Measurements from ENCODE around the gene STPG1.

Gene STPG1

DNA sequence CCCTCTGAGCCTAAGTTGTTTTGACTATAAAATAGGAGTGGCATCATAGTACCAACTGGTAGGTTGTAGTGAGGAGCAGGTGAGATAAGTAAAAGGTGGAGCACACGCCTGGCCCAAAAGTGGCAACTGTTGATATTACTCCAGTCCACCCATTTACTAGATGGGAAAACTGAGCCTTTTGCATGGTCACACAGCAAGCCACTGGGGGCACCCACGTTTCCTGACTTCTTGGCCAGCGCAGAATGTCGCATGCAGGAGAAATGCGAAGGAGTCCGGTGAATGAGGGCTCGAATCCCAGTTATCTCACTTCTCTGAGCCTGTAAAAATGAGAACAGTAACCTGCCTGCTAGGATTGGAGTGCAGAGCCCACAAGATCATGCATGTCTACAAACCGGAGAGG, 73.6 kb downstream of the STPG1 start:
- DNase-seq, result no peak

DNA sequence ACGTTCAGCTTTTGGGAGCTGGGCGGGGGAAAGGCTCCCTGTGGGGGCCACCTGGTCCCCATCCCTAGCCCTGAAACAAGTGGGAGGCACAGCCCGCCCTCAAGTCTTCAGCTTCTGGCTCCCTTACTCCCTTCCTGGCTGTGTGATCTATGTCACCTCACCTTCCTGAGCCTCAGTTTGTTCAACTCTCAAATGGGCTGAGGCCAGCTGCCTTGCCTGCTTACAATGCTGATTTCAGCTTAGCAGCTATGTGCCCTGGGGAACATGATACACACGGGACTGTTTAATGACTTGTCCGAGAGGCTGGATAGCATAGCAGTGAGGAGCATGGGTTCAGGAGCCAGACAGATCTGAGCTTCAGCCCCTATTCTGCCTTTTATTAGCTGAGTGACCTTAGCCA, 75.1 kb downstream of the STPG1 start:
- no peak for DNase-seq

DNA sequence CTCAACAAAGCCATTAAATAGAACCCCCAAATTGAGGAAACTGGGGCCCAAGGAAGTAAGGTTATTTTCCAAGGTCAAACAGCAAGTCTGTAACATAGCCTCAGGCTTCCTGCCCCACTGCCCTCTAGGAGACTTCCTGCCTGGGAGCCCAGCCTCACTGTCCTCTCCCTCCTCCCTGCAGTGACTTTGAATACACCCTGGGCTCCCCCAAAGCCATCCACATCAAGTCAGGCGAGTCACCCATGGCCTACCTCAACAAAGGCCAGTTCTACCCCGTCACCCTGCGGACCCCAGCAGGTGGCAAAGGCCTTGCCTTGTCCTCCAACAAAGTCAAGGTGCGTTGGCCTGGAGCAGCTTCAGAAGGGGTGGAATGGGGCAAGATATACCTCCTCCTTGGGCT, 76.1 kb downstream of the STPG1 start:
- DNase-seq, result no peak

DNA sequence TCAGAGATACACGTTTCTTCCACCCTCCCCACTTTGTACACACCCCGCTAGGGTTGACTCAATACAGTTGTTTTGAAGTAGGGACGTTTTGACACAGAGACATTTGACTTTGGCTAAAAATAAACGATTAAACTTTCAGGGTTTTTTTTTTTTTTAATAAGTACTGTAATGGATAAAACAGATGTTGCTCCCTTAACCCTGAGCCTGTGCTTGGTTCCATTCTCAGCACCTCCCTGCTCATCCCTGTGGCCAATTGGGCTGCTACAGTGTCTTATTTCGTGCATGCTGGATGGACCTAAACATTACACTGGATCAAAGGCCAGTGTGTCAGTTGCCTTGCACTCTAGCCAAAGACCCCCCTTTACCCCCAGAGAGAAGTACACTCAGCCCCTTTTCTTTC, 77.5 kb downstream of the STPG1 start:
- no peak for DNase-seq

DNA sequence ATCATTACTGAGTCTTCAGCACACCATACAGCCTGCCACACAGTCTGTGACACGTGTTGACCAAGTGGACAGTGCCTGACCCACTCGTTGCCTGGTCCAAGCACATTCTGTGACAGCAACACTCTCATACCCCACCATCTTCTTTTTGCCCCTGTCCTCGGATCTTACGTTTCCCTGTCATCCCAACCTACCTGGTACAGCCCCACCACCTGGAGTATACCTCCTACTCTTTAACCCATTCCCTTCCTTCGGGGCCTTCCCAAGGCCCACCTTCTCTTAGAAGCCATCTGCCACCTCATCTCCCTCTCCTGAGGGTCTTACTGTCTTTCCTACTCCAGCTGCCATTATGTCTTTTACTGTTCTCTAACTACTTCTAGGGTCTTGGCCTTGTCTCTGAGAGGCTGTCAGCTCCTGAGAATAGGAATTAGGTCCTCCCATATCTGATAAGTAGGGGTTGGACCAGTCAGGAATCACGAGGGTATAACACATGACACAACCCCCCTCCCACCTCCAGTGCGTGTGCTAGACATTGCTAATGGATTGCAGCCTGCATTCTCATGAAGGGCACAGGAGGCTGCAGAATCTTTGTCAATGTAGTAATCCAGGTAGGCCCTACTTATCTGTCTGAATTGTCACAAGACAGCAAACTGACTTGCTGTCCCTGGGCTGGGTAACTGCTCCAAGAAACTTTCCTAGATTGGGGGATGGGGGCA, 81.5 kb downstream of the STPG1 start:
- DNase-seq, result no peak

DNA sequence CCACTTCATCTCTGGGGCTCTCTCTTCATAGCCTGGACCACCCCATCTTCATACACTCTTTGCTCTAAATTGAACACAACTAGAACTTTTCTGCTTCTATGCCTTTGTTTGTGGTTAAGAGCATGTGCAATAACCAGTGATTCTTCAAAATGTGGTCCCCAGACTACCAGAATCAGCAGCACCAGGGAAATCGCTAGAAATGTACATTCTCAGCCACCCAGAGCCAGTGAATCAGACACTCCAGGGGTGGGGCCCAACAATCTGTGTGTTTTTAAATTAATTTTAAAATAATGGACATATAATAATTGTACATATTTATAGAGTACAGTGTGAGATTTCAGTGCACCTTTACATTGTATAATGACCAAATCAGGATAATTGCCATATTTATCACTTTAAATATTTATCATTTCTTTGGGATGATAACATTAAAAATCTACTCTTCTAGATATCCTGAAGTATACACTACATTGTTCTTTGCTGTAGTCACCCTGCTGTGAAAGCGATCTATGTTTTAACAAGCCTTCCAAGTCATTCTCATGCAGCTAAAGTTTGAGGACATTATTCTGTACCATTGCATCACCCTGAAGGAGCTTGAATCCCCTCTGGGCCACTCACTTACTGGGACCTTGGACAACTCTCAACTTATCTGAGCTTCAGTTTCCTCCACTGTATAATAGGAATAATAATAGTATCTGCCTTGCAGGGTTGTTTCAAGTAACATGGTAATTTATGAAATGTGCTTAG, 83.6 kb downstream of the STPG1 start:
- no peak for DNase-seq

DNA sequence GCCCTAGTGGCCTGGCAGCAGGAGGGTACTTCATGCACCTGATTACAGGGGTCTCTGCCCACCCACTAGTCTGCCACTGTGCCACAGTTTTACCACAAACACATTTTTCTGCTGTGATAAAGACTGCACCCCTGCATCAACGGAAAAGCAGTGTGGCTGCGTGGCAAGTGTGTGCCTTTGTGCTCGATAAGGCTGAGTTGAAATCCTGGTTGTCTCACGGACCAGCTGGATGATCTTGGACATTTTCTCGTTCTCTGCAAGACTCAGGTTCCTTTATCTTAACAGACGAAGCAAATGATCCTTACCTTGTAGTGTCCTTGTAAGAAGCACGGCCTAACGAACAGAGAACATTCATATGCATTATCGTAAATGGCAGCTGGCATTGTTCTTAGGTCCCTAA, 84.3 kb downstream of the STPG1 start:
- DNase-seq, result no peak

DNA sequence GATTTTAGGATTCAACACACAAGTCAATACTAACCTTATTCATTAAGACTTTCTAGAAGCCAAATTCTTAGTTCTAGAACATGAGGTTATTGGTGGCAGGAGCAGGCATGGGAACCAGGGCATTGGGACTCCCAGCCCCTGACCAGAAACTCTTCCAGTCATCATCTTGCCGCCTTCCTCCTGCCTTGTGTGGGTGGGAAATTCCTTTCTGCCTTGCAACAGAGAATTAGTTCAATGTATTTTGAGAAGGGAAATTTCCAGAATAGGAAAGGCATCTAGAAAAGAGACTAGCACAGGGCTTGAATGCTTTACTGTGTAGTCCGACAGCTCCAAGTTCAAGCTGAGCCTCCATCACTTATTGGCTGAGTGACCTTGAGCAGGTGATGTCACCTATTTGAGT, 85.7 kb downstream of the STPG1 start:
- DNase-seq, result no peak

DNA sequence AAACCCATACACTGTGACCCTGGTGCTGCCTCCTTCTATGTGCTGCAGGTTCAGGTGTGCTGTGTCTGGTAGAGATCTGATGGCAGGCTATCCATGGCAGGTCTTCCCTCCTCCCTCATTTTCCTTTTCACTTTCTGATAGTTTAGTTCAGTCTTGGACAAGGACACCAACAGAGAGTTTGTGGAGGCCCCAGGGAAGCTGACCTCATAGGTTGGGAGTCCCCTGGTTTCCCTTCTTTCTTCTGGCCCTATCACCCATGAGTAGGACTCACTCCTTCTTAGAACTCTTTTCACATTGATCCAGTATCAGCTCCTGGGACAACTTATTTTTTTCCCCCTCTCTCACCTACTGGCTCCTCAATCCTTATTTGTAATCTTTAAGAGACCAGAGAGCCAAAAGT, 86.1 kb downstream of the STPG1 start:
- DNase-seq, result no peak

DNA sequence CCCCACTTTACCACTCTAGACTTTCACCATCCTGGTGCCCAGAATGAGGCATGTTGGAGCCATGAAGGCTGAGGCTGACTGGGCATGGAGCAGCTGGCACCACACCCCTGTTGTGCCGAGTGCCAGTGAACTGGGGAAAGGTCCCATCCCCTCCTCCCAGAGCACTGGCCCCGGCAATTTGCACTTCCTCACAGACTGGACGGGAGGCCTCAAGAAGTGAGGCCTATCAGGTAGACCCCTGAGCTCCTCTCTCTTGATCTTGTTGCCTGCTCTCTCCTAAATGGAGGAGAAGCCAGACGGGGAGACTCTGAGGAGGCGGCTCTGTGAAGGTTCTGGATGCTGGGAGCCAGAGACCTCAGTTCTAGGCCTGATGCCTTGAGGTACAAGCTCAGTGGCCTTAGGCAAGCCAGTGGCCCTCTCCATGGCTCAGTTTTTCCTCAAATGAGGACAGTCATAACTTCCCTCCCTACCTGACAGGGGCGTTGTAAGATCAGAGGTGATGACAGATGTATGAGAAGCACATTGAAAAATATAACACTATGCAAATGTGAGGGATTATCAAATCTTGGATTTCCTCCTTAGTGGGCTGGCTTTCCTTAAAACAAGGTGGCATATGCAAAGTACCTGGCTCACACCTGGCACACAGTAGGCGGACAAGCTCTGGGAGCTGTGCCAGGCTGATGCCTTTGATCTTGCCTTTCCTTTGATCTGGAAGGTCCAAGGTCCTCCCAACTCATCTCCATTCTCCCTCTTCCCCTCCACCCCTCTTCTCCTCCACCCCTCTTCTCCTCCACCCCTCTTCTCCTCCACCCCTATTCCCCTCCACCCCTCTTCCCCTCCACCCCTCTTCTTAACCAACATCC, 87.8 kb downstream of the STPG1 start:
- DNase-seq, result no peak

DNA sequence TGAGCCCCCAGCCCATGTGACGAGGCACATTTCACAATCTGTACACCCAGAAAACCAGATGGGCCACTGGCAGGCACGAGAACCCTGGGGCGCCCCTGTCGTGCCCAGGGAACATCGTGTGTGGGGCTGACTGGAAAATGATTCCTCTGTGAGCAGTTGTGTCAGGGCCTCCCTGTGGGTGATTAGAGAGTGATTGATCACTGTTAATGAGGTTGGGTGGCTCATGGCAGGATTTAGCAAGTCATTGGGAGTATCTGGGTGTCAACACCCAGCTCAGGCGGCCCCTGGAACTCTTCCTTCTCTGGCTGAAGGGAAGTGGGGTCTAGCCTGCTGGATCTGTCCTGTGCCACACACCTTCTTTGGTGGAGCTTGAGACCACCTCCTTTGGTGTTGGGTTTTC, 88.7 kb downstream of the STPG1 start:
- DNase-seq, result no peak

DNA sequence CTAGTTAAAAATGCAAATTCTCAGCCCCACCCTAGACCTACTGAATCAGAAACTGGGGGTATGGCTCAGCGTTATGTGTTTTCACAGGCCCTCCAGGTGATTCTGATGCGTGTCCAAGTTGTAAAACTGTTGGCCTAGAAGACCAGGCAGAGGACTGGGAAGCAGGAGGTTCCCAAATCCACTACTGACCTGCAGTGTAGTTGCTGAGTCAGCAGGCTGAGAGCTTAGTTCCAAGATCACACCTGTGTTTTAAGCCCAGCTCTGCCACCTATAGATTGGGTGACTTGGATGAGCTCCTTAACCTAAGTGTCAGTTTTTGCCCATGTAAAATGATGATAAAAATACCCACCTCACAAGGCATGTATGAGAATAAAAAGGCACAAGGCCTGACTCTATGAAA, 90.3 kb downstream of the STPG1 start:
- DNase-seq, result no peak

DNA sequence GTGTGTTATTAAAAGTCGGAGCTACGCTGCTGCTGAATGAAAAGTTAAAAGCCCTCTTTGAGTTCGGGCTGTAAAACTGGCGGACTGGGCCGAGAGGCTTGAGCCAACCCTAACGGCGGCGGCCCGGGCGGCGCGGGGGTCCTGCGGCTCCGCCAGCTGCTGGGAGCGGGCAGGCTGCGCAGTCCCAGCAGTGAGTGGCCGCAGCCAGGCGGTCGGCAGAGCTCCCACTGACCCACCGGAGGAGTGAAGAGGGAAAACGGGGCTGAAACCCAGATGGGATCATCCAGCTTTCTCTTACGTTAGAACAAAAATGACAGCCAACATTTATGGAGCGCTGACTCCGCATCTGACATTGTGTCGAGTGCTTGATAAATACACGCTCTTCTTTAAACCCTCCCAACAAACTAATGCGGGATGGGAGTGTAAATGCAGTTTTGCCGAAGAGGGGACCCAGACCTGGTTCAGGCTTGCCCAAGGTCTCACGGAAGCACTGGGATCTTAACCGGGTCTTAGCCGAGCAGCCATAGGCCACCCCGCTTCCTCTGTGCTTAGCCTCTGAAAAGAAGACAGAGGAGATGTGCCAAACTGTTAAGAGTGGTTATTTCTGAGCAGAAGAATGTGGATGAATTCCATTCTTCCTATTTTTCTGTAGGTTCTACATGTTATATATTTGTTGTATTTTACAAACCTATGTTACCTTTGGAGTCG, 91.0 kb downstream of the STPG1 start:
- DNase-seq, result no peak

DNA sequence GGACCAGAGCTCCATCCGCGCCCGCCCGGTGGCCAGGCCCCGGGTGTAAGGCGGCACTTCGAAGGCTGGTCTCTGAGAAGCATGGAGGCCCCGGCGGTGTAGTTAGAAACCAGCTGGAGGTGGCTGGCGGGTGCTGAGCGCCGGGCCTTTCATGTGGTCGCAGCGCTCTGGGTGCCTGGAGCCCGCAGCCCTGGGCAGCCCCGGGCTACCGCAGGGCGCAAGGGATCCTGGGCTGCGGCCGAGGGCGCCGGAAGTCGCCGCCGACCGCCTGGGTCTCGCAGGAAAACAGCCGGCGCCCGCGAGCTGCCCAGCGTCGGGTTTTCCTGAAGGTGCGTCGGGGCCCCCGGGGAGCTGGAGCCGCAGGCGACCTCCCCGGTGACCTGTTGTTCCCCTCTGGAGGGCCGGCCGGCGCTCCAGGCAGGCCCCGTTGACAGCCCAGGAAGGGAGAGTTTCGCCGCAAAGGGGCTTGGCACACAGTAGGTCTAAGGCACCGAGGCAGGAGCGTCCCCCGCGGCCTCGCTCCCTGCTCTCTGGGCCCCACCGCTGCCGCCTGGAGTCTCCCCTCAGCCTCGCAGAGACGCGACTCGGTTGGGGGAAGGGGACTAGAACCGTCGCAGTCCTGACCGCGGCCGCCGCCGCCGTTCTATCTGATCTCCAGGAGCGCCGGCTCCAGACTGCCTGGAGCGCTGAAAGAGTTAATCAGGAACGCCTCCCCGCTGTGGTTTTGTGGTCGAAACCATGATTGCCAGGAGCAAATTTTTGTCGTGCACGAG, 91.7 kb downstream of the STPG1 start:
- no peak for DNase-seq

DNA sequence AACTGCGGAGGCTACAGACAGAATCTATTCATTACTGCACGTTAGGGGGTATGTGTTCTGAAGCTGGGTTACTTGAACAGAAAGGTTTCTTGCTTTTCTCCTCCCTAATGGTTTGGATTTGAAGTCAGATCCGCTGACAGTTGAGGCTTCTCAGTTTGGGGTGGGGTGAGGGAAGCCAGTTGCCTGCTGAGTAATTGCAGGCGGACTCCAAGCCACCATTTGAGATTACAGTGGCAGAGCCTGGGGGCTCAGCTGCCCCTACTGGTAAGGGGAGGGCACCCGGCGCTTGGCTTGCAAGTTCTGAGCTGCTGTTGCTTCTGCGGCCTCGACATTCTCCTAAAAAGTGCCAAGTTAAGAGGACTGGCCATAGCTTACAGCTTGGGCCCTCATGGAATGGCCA, 92.5 kb downstream of the STPG1 start:
- DNase-seq, result no peak

DNA sequence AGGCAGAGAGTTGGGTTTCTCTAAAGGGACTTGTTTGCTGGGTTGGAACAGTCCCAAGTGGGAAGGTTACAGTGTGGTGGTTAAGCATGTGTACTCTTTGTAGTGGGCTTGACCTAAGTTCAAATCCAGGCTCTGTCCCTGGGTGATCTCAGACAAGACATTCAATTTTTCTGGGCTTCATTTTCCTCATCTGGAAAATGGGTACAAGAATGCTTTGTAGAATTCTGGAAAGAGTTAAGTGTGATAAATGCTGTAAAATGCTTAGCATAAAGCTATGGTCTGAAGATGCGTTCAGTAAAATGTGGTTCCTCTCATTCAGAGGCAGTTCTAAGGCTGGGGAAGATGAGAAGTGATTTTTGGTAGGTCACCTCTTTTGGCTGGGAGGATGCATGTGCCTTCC, 93.6 kb downstream of the STPG1 start:
- DNase-seq, result no peak

DNA sequence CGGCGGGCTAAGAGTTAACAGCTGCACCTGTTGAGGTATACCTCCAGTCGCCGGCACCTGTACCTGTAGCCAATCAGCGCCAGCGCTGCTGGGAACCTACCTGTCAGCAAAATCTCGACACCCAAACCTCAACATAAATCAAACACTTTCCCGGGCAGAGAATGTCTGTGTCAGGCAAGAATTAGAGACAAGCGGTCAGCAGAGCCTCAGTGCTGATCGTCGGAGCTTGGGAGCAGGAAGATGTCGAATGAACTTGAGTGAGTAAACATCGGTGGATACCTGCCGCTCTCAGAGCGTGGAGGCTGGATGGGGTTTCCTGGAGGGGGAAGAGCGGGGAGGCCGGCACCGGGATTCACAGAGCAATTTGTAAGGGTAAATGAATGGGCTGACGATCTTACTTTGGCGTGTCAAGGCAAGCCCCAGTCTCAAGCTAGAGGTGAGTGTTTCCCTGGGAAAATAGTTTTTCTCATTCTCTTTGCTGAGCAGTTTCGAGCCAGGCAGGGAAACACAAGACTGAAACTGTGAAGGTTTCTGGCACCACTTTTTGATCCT, 94.2 kb downstream of the STPG1 start, which contains the start of gene GRHL3:
Gene GRHL3, plus strand, starts transcription at position 46 of the 552 bp plus-strand sequence. Its CDS starts 195 bp downstream, at position 241.
- DNase-seq, result no peak

DNA sequence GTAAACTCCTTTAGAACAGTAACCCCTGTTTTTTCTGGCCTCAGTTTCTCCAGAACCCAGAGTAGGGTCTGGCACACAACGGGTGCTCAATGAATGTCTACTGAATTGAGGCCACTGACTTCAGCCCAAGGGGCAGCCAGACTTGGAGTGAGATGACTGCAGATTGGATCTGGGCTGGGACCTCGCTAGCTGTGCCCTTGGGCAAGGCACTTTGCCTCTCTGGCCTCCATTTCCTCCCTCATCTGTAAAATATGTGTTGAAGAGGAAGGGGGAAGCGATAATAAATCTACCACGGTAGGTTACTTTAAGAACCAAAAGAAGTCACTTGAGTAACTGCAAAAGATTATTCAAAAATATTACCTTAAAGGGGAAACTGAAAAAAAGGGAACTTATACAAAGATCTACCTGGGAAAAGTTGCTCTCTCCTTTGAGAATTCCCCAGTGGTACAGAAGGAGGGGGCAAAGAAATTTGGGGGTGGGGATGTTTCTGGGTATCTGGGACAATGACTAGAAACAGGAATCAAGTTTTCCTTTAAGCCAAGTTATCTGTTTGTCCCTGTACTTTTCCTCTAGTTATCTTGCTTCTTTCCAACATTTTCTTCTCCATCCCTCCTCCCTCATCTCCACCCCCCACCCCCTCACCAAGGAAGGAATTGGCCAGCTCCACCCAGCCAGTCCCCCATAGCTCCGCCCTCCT, 94.8 kb downstream of the STPG1 start:
- DNase-seq, result no peak

DNA sequence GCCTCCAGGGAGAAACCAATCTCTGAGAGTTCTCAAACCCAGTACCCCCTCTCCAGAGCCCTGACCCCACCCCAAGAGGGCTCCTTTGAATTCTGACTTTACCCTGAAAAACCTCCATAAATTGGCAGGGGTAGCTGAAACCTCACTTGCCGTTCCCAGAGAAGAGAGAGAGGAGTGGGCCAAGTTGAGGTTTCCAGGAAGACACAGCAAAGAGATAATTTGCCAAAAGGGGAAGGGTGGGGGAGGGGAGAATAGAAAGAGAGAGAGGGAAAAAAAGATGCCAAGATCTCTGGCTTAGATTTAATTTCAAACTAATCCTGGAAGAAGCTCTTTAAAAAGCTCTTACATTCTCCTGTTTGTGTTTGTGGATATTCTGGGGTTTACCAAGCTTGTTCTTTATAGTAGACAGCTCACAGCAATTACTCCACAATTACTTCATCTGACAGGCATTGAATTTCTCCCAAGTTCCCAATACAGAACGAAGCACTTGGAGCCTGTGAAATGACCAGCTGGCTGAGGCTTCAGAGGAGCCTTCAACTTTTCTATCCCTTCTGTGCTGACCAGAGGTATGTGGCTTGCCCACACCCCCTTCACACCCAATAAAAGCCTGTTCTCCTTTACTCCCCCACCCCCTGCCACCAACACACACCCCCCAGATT, 95.5 kb downstream of the STPG1 start:
- DNase-seq, result no peak

DNA sequence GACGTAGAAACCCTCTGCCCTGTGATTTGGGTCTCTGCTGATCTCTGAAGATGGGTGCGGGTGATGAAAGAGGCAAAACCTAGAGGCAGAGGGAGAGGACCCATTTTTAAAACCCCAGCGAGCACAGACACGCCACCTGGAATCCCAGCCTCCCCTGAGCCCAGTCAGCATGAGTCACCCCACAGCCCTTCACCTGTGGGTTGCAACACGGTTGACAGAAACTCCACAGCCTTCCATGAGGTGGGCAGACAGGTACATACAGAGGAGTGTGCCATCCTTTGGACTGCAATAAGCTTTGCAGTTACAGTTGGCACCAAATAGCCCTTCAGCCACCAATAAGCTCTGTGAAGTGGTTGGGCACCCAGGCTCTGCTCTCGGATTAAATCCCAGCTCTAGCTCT, 96.5 kb downstream of the STPG1 start:
- no peak for DNase-seq

DNA sequence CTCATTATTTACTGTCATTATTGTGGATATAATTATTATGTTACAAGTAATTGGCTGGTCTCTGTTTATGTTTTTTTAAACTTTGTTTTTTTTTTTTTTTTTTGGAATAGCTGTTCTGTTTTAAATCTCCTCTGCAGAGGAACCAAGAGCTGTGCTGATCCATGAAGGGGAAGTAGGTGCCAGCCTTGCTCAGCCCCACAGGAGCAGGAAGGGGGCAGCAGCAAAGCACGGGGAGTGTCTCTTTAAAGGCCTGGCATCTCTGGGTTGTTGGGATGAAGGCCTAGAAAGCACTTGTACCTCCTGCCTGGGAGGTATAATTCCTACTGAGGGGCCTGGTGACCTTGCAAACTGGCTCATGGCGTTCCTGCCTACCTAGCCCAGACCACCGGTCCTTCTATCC, 96.9 kb downstream of the STPG1 start:
- DNase-seq, result no peak
